ENCODE measurements around the gene CADPS. TPM values are rescaled to one million over a fixed set of nuclear protein-coding genes. Genes with fewer than 3 reads are reported as not detected.

CADPS gene
- total RNA-seq, 3 donors from 2014 or later (not counting 1 experiment from before 2014, with no cell fraction given), result not detected

GRCh38 chr3:62500556-62501288 is 374.5 kb downstream of the CADPS start:
- Mint-ChIP-seq H3K36me3 (no peaks in the 10 kb centered on the region), H3K4me3 (no peak overlapping the region), H3K4me1 (no peaks in the 10 kb centered on the region), H3K27ac (no peak overlapping the region), H3K9me3 (peaks cover 2 to 4% of the 10 kb centered on the region in 2 donors), H3K27me3 (ENCODE audit: low read depth in 2 of 2) (no peaks in the 10 kb centered on the region)
- WGBS (ENCODE audit: insufficient coverage), result 82% methylated on average over 2 of the region's 2 CpGs
- DNase-seq (no peak), ATAC-seq (no peak)
- no peak overlapping the region for H3K27ac ChIP-seq (ENCODE audit: low read length)
- H3K9me3 ChIP-seq (ENCODE audit: control insufficient read depth, insufficient read depth, low read length), result no peaks in the 10 kb centered on the region
- no peaks in the 10 kb centered on the region for H3K27me3 ChIP-seq (ENCODE audit: control insufficient read depth, insufficient read depth, low read length)
- H3K4me3 ChIP-seq (ENCODE audit: low read length), result no peak overlapping the region
- no peaks in the 10 kb centered on the region for H3K36me3 ChIP-seq (ENCODE audit: control insufficient read depth, insufficient read depth, low read length)
- no peak for TF ChIP-seq CTCF (IDR thresholded peaks at IDR 0.05)
- intact Hi-C loops (cut with micrococcal nuclease), result no loop called here
- no peaks in the 10 kb centered on the region for H3K4me1 ChIP-seq (ENCODE audit: control insufficient read depth, insufficient read depth, low read length)

- WGBS (ENCODE audit: insufficient coverage), result 73% methylated on average over 3 of the region's 5 CpGs
- Histone ChIP-seq H3K36me3 (ENCODE audit: control insufficient read depth, insufficient read depth, low read length) (no peaks in the 10 kb centered on the region), H3K27ac (ENCODE audit: low read length) (no peak overlapping the region), H3K9me3 (ENCODE audit: control insufficient read depth, insufficient read depth, low read length) (no peaks in the 10 kb centered on the region), H3K4me1 (ENCODE audit: control insufficient read depth, insufficient read depth, low read length) (no peaks in the 10 kb centered on the region), H3K27me3 (ENCODE audit: control insufficient read depth, insufficient read depth, low read length) (no peaks in the 10 kb centered on the region), H3K4me3 (ENCODE audit: low read length) (no peak overlapping the region)
- Mint-ChIP-seq H3K4me3 (no peak overlapping the region), H3K36me3 (no peaks in the 10 kb centered on the region), H3K27me3 (ENCODE audit: low read depth in 2 of 2) (no peaks in the 10 kb centered on the region), H3K4me1 (no peaks in the 10 kb centered on the region), H3K9me3 (peaks cover 2% of the 10 kb centered on the region in 2 donors), H3K27ac (no peak overlapping the region)
- DNase-seq, result no peak
- no peak for TF ChIP-seq CTCF (IDR thresholded peaks at IDR 0.05)
- intact Hi-C loops (cut with micrococcal nuclease), result no loop called here
- ATAC-seq, result no peak
Observed at GRCh38 chr3:62497156-62497555, 378.1 kb downstream of the CADPS start.

- H3K27ac Mint-ChIP-seq, result no peak overlapping the region
- no peak overlapping the region for H3K27ac ChIP-seq (ENCODE audit: low read length)
- H3K36me3 Mint-ChIP-seq, result no peaks in the 10 kb centered on the region
- H3K36me3 ChIP-seq (ENCODE audit: control insufficient read depth, insufficient read depth, low read length), result no peaks in the 10 kb centered on the region
- H3K9me3 ChIP-seq (ENCODE audit: control insufficient read depth, insufficient read depth, low read length), result no peaks in the 10 kb centered on the region
- H3K27me3 Mint-ChIP-seq (ENCODE audit: low read depth in 2 of 2), result no peaks in the 10 kb centered on the region
- no peaks in the 10 kb centered on the region for H3K4me1 ChIP-seq (ENCODE audit: control insufficient read depth, insufficient read depth, low read length)
- intact Hi-C loops (cut with micrococcal nuclease), result no loop called here
- no peaks in the 10 kb centered on the region for H3K4me1 Mint-ChIP-seq
- TF ChIP-seq CTCF (IDR thresholded peaks at IDR 0.05), result no peak
- H3K4me3 Mint-ChIP-seq, result no peak overlapping the region
- H3K4me3 ChIP-seq (ENCODE audit: low read length), result no peak overlapping the region
- WGBS (ENCODE audit: insufficient coverage), result 80% methylated on average over 2 of the region's 2 CpGs
- H3K9me3 Mint-ChIP-seq, result peaks cover 2% of the 10 kb centered on the region in 2 donors
- ATAC-seq (no peak), DNase-seq (no peak)
- H3K27me3 ChIP-seq (ENCODE audit: control insufficient read depth, insufficient read depth, low read length), result no peaks in the 10 kb centered on the region
Observed at GRCh38 chr3:62496503-62496902, 378.7 kb downstream of the CADPS start.

All from natural killer cell (primary cell).